GM12878 (cell line): ENCODE data around the gene AURKA. TPM values are rescaled to one million over a fixed set of nuclear protein-coding genes. Genes with fewer than 3 reads are reported as not detected.

Source experiments
- ATAC-seq: fragments of 200-7000 bp; cut with Tn5 transposase; 3 replicates; pipeline ENCODE4 v1.9.1; 2020; ENCODE audit warnings: mild to moderate bottlenecking, moderate library complexity
- BruUV-seq: library from RNA; stranded (reverse); fragments of 400-500 nt; replicated peaks from 2 replicates; lab custom pipeline; 2021; lab: Mats Ljungman, UMichigan
- CTCF ChIA-PET: fragments of 300-600 bp; sonication (Branson Sonifier 250); formaldehyde crosslinking; extraction: SDS; loops from one replicate; lab custom pipeline; 2021; ENCODE audit warnings: inconsistent platforms; lab: Yijun Ruan, JAX
- POLR2A ChIA-PET: fragments of 350-600 bp; formaldehyde crosslinking; extraction: SDS; loops from one replicate; lab custom pipeline; 2021; ENCODE audit warnings: inconsistent platforms; lab: Charles Lee
- RAD21 ChIA-PET: fragments of 300-600 bp; sonication (Branson Sonifier 250); formaldehyde crosslinking; loops from one replicate; lab custom pipeline; 2023; ENCODE audit warnings: antibody characterized with exemption; ENCODE audit not compliant: unreplicated experiment; lab: Charles Lee
- SMC1A ChIA-PET: fragments of 300-600 bp; sonication (Branson Sonifier 250); formaldehyde crosslinking; loops from one replicate; lab custom pipeline; 2023; ENCODE audit not compliant: unreplicated experiment, uncharacterized antibody; lab: Charles Lee
- DNase-seq: peaks from one replicate; pipeline ENCODE4 v3.0.0-alpha.2; 2011; ENCODE audit warnings: low read depth, low spot score
- FAIRE-seq: peaks from 3 replicates; lab custom pipeline; 2011; peaks lifted over from hg19 to GRCh38; lab: Jason Lieb, UNC
- H2AFZ ChIP-seq: 2 replicates; pipeline ENCODE4 v1.6.0; 2011; ENCODE audit warnings: low read depth, low read length, control low read depth; ENCODE audit not compliant: control insufficient read depth
- H3K27ac ChIP-seq: 2 replicates; pipeline ENCODE4 v1.5.1; 2011; ENCODE audit warnings: control low read depth; ENCODE audit not compliant: control insufficient read depth, insufficient read depth
- H3K27me3 ChIP-seq, 2 experiments: replicated peaks in 1 of 2; 2 replicates each; pipeline versions ENCODE4 v1.6.0 to v1.6.1; 2011; ENCODE audit warnings: low read length in 1 of 2; ENCODE audit not compliant: control insufficient read depth in 2 of 2, insufficient read depth in 2 of 2
- H3K36me3 ChIP-seq, 2 experiments: 2 replicates each; pipeline ENCODE4 v1.5.1; 2011; ENCODE audit warnings: low read length in 1 of 2; ENCODE audit not compliant: control insufficient read depth in 2 of 2, insufficient read depth in 2 of 2
- H3K4me1 ChIP-seq: 2 replicates; pipeline ENCODE4 v1.6.1; 2011; ENCODE audit warnings: mild to moderate bottlenecking, low read length, moderate library complexity, mixed read lengths; ENCODE audit not compliant: control insufficient read depth, insufficient read depth
- H3K4me2 ChIP-seq: 2 replicates; pipeline ENCODE4 v1.6.0; 2011; ENCODE audit warnings: control low read depth; ENCODE audit not compliant: control insufficient read depth, insufficient read depth
- H3K4me3 ChIP-seq: fragments of 200-600 bp; sonication (generic); 2 replicates; pipeline ENCODE4 v1.5.1; 2016
- H3K79me2 ChIP-seq: 2 replicates; pipeline ENCODE4 v1.6.0; 2011; ENCODE audit warnings: low read length; ENCODE audit not compliant: control insufficient read depth, insufficient read depth
- H3K9ac ChIP-seq: 2 replicates; pipeline ENCODE4 v1.8.0; 2011; ENCODE audit warnings: low read length, control low read depth, mixed read lengths; ENCODE audit not compliant: control insufficient read depth, insufficient read depth
- H3K9me3 ChIP-seq: replicated peaks from 3 replicates; pipeline ENCODE4 v1.5.1; 2011; ENCODE audit warnings: mild to moderate bottlenecking, low read length; ENCODE audit not compliant: control insufficient read depth, insufficient read depth
- H4K20me1 ChIP-seq: 2 replicates; pipeline ENCODE4 v1.6.0; 2011; ENCODE audit not compliant: control insufficient read depth, insufficient read depth
- CHD1 ChIP-seq: IDR thresholded peaks from 2 replicates; pipeline ENCODE4 v1.6.1; 2012; ENCODE audit warnings: low read depth, low read length, improper control_type of control experiment
- CREM ChIP-seq: IDR thresholded peaks from 2 replicates; pipeline ENCODE4 v1.6.1; 2014; ENCODE audit warnings: antibody characterized with exemption, low read depth
- MYB ChIP-seq: fragments of 150-350 bp; IDR thresholded peaks from 2 replicates; pipeline ENCODE4 v1.6.1; 2014; ENCODE audit warnings: mild to moderate bottlenecking, low read depth, low read length, borderline replicate concordance
- WGBS: methylation state at CpG from one replicate; pipeline ENCODE4 v1.1.6; 2016; ENCODE audit warnings: low lambda C conversion rate; ENCODE audit not compliant: insufficient replicate concordance, insufficient coverage; ENCODE audit errors: missing lambda C conversion rate; 5-methylcytosine and 5-hydroxymethylcytosine counted together
- in situ Hi-C: fragments of 300-500 bp; cut with MboI; formaldehyde crosslinking; loops from 9 replicates; pipeline ENCODE4 v1.14.3; 2018; ENCODE audit warnings: mixed read lengths
- intact Hi-C: fragments of 100-400 bp; cut with micrococcal nuclease; formaldehyde crosslinking; loops from one replicate; pipeline ENCODE4 v1.14.2; 2022; ENCODE audit not compliant: unreplicated experiment
- polyA plus RNA-seq, 11 experiments: library from polyadenylated mRNA; depleted of rRNA in 4 of 11; unstranded in 6 of 11; stranded (reverse) in 5 of 11; fragments of >200 nt; fragmentation: Nextera tagmentation in 4 of 11; fragmentation: Illumina TruSeq in 1 of 11; extraction: Ambion mirVana in 4 of 11; extraction: Trizol in 1 of 11; gene quantifications; 1 replicate in 1 of 11; 2 replicates in 10 of 11; pipeline versions ENCODE4 v1.2.1 to v1.2.3, GENCODE V29; 2011 to 2016; ENCODE audit warnings: inconsistent platforms in 2 of 11, missing spikeins in 2 of 11, low read depth in 1 of 11
- total RNA-seq, 4 experiments: library from RNA; depleted of rRNA in 3 of 4; stranded (reverse); fragments of >200 nt in 3 of 4; fragmentation: Illumina TruSeq in 1 of 4; extraction: Trizol in 1 of 4; gene quantifications; 2 replicates each; pipeline versions ENCODE4 v1.2.1 to v1.2.3, GENCODE V29; 2013 to 2021
- TF ChIP-seq, protein P1 (sequence below): fragments of 450-650 bp; IDR thresholded peaks from 2 replicates; pipeline ENCODE4 v1.6.1; 2017; ENCODE audit warnings: mild to moderate bottlenecking, moderate library complexity
- TF ChIP-seq, protein P2 (sequence below): fragments of 450-650 bp; formaldehyde crosslinking; IDR thresholded peaks from 2 replicates; pipeline ENCODE4 v1.4.0; 2020; ENCODE audit warnings: mild to moderate bottlenecking, moderate library complexity
- TF ChIP-seq, protein P3 (sequence below): fragments of 450-650 bp; IDR thresholded peaks from 2 replicates; pipeline ENCODE4 v1.6.1; 2017; ENCODE audit warnings: mild to moderate bottlenecking
- TF ChIP-seq, protein P4 (sequence below): fragments of 450-650 bp; IDR thresholded peaks from 2 replicates; pipeline ENCODE4 v1.6.1; 2017; ENCODE audit warnings: antibody characterized with exemption, mild to moderate bottlenecking, moderate library complexity

Gene AURKA
- total and polyA plus RNA-seq, 10 of the 15 experiments (the other 5 are each of a cell fraction or from before 2014, with no cell fraction given): 57.3 to 122 (median 73.4) TPM

DNA sequence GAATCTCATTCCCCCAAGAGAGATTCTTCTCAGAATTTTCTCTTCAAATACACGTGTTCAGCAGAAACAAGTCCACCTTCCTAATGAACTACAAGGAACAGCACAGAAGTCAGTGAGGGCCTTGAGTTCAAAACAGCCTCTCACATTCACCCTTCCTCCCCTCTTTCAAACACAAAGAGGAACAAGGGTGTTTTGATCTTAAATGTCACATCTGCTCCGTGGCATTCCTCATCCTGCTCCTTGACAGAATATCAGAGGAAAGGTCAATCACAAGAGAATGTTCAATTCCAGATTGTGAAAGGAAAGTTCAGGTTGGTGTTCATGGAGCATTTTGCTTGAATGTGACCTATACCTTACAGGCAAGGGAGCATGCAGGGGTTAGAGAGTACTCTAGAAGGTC, 68.8 kb downstream of the AURKA start (continued):
- TF ChIP-seq, protein P1, sequence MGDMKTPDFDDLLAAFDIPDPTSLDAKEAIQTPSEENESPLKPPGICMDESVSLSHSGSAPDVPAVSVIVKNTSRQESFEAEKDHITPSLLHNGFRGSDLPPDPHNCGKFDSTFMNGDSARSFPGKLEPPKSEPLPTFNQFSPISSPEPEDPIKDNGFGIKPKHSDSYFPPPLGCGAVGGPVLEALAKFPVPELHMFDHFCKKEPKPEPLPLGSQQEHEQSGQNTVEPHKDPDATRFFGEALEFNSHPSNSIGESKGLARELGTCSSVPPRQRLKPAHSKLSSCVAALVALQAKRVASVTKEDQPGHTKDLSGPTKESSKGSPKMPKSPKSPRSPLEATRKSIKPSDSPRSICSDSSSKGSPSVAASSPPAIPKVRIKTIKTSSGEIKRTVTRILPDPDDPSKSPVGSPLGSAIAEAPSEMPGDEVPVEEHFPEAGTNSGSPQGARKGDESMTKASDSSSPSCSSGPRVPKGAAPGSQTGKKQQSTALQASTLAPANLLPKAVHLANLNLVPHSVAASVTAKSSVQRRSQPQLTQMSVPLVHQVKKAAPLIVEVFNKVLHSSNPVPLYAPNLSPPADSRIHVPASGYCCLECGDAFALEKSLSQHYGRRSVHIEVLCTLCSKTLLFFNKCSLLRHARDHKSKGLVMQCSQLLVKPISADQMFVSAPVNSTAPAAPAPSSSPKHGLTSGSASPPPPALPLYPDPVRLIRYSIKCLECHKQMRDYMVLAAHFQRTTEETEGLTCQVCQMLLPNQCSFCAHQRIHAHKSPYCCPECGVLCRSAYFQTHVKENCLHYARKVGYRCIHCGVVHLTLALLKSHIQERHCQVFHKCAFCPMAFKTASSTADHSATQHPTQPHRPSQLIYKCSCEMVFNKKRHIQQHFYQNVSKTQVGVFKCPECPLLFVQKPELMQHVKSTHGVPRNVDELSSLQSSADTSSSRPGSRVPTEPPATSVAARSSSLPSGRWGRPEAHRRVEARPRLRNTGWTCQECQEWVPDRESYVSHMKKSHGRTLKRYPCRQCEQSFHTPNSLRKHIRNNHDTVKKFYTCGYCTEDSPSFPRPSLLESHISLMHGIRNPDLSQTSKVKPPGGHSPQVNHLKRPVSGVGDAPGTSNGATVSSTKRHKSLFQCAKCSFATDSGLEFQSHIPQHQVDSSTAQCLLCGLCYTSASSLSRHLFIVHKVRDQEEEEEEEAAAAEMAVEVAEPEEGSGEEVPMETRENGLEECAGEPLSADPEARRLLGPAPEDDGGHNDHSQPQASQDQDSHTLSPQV: no peak
- TF ChIP-seq, all 136 proteins: peak for 0

DNA sequence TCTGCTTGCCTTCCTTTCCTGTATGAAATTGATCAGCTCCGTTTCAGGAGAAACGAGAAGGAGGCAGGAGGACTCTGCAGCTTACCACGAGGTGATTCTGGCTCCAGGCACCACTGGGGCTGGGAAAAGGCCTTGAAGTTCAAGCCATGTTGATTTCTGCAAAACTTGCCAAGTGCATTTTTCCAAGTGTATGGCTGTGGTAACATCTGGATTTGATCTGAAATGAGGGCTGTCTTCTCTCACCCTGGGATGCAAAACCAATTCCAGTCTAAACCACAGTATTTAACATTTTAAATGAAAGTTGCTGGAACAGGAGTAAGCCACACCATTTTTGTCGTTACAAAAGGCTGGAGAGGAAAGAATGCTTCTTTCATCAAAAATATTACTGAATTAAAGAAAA, 69.3 kb downstream of the AURKA start:
- ATAC-seq (no peak), DNase-seq (no peak), FAIRE-seq (no peak)
- no peak overlapping the region for H3K9ac ChIP-seq
- no peaks in the 10 kb centered on the region for H3K4me1 ChIP-seq
- H3K36me3 ChIP-seq: no peaks in the 10 kb centered on the region
- no peak overlapping the region for H3K4me2 ChIP-seq
- no peaks in the 10 kb centered on the region for H3K79me2 ChIP-seq
- POLR2A ChIA-PET: no interaction called here
- SMC1A ChIA-PET: interaction anchor here (0.7 kb wide), 1 partner anchor 49 kb away, joined by 3 read pairs; no protein-coding TSS in a partner anchor
- H3K27me3 ChIP-seq: no peaks in the 10 kb centered on the region
- no TSS peak for BruUV-seq
- H4K20me1 ChIP-seq: no peaks in the 10 kb centered on the region
- H3K4me3 ChIP-seq: no peak overlapping the region
- H2AFZ ChIP-seq: no peak overlapping the region
- in situ Hi-C loops (no loop called here), intact Hi-C loops (no loop called here)
- CTCF ChIA-PET: no interaction called here
- H3K27ac ChIP-seq: no peak overlapping the region
- no peaks in the 10 kb centered on the region for H3K9me3 ChIP-seq
- RAD21 ChIA-PET: no interaction called here
- 6% methylated on average over 4 of the region's 4 CpGs for WGBS
- TF ChIP-seq, protein P2, sequence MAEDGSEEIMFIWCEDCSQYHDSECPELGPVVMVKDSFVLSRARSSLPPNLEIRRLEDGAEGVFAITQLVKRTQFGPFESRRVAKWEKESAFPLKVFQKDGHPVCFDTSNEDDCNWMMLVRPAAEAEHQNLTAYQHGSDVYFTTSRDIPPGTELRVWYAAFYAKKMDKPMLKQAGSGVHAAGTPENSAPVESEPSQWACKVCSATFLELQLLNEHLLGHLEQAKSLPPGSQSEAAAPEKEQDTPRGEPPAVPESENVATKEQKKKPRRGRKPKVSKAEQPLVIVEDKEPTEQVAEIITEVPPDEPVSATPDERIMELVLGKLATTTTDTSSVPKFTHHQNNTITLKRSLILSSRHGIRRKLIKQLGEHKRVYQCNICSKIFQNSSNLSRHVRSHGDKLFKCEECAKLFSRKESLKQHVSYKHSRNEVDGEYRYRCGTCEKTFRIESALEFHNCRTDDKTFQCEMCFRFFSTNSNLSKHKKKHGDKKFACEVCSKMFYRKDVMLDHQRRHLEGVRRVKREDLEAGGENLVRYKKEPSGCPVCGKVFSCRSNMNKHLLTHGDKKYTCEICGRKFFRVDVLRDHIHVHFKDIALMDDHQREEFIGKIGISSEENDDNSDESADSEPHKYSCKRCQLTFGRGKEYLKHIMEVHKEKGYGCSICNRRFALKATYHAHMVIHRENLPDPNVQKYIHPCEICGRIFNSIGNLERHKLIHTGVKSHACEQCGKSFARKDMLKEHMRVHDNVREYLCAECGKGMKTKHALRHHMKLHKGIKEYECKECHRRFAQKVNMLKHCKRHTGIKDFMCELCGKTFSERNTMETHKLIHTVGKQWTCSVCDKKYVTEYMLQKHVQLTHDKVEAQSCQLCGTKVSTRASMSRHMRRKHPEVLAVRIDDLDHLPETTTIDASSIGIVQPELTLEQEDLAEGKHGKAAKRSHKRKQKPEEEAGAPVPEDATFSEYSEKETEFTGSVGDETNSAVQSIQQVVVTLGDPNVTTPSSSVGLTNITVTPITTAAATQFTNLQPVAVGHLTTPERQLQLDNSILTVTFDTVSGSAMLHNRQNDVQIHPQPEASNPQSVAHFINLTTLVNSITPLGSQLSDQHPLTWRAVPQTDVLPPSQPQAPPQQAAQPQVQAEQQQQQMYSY (CRISPR knock-in tag): no peak
- TF ChIP-seq CREM (no peak), MYB (no peak), CHD1 (no peak)
- TF ChIP-seq, protein P3, sequence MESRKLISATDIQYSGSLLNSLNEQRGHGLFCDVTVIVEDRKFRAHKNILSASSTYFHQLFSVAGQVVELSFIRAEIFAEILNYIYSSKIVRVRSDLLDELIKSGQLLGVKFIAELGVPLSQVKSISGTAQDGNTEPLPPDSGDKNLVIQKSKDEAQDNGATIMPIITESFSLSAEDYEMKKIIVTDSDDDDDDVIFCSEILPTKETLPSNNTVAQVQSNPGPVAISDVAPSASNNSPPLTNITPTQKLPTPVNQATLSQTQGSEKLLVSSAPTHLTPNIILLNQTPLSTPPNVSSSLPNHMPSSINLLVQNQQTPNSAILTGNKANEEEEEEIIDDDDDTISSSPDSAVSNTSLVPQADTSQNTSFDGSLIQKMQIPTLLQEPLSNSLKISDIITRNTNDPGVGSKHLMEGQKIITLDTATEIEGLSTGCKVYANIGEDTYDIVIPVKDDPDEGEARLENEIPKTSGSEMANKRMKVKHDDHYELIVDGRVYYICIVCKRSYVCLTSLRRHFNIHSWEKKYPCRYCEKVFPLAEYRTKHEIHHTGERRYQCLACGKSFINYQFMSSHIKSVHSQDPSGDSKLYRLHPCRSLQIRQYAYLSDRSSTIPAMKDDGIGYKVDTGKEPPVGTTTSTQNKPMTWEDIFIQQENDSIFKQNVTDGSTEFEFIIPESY: no peak
- TF ChIP-seq, protein P4, sequence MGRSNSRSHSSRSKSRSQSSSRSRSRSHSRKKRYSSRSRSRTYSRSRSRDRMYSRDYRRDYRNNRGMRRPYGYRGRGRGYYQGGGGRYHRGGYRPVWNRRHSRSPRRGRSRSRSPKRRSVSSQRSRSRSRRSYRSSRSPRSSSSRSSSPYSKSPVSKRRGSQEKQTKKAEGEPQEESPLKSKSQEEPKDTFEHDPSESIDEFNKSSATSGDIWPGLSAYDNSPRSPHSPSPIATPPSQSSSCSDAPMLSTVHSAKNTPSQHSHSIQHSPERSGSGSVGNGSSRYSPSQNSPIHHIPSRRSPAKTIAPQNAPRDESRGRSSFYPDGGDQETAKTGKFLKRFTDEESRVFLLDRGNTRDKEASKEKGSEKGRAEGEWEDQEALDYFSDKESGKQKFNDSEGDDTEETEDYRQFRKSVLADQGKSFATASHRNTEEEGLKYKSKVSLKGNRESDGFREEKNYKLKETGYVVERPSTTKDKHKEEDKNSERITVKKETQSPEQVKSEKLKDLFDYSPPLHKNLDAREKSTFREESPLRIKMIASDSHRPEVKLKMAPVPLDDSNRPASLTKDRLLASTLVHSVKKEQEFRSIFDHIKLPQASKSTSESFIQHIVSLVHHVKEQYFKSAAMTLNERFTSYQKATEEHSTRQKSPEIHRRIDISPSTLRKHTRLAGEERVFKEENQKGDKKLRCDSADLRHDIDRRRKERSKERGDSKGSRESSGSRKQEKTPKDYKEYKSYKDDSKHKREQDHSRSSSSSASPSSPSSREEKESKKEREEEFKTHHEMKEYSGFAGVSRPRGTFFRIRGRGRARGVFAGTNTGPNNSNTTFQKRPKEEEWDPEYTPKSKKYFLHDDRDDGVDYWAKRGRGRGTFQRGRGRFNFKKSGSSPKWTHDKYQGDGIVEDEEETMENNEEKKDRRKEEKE: no peak
